ENCODE measurements around the gene MAT1A.

Gene MAT1A

DNA sequence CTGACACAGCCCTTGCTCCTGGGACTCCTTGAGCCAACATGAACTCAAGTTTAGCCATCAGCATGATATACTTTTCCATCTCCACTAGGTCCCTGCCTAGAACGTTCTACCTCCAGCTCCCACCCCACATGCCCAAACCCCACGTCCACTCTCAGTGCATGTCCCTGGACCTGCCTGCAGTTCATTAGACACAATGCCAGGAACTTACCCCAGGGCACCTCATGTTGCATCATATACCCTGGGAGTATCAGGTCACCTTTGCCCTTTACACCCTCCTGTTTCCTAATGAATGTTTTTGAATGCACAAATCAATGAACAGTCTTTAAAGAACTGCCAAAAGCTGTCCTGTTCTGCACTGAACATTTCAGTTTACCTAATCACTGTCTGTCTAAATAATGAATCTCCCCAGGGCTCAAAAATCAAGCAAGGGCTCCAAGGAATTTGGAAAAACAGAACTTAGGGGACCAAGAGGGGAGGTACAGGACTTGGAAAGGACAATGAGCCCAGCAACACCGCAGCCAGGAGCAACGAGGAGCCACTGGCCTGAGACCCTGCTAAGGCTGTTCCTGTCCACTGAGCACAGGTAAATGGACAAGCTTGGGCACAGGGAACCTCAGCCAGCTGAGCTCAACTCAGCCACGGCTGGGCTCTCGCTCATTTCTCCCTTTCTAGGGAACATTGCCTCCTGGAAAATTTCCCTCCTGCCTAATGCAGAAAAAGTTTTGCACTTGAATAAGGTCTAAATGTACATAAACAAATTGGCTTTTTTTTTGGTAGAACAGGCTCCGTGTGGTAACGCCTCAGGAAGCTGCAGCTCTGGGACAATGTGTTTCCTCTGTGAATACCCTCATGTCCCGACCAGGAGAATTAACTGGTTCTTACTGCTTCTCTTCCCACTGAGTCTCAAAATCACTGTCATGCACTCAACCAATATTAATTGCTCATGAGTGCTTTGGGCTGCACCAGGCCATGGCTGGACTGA, 7.4 kb downstream of the MAT1A start:
- DNase-seq: no peak

GRCh38 chr10:80281292-80281691, 8.2 kb downstream of the MAT1A start:
- no peak for DNase-seq

DNA sequence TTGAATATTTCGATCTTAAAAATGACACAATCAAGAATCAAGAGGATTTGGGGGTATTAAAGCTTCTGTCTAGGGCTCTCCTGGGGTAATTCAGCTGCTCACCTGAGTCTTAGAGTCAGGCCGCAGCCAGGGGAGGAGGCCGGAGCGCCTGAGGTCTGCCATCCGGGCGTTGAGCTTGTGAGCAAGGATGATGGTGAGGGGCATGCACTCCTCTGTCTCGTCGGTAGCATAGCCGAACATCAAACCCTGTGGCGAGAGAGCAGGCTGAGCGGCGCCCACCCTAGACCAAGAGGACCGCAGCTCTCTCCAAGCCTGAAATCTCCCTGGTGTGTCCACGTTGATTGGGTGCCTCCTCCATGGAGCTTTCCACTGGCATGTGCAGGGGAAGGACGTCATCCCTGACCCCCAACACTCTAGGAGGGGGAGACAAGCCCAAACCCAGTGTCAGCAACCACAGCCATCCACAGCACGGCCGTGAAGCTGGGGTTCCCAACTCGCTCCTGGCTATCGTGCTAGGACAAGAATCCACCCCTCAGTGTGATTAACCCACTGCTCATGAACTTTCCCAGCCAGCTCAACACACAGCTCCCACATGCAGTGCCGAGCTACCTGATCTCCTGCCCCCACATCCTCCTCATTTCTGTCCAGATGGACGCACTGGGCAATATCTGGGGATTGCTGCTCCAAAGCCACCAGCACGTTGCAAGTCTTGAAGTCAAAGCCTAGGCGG, 9.2 kb downstream of the MAT1A start:
- no peak for DNase-seq

DNA sequence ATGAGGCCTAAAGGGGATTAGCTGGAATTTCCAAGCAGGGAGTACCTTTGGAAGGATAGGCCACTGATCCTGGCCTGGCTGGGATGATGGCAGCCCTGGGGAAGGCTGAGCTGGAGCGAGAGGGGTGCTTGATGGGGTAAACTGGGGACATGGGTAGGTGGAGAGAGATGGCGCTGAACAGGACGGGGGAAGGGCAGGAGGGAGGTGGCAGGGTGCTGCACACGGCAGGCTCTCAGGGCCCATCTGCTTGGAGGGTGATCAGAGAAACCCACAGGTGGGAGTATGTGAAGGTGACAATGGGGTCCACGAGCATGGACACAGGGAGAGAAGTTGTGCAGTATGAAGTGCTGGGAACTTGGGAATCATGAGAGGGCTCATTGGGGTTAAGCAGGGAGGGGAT, 10.3 kb downstream of the MAT1A start:
- DNase-seq: no peak

DNA sequence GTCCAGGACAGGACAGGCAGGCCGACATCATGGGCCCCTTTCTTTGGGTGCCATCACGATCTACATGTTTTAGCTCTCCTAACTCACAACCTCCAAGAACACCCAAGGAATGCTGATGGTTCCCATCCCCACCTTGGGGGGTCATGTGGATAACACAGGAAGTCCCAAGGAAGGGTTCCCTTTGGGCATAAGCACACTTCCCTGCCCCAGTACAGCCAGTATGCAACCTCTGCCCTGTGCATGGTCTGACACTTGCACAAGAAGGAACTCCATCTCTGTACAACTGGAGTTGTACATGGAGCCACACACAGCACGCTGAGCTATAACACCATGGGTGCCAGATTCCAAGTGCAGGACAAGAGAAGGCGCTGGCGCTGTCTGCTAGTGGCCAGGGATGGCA, 11.0 kb downstream of the MAT1A start:
- no peak for DNase-seq

GRCh38 chr10:80277567-80278250, 11.7 kb downstream of the MAT1A start:
- no peak for DNase-seq

DNA sequence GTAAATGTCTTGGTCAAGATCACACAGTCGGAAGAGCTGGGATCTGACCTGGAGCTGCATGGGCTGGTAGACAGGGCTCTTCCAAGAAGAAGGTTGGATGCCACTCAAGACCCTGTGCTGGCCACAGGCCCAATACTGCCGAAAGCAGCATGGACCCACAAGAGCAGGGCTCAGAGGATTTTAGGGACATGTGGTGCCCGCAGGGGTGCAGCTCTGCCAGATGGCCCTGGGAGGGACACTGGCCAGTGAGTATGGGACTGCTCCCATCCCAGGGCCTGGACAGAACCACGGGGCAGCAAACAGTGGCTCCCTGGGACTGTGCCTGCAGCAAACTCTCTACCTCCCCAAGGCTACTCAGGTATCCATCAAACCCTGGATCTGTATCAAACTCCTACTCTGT, 12.4 kb downstream of the MAT1A start:
- no peak for DNase-seq

DNA sequence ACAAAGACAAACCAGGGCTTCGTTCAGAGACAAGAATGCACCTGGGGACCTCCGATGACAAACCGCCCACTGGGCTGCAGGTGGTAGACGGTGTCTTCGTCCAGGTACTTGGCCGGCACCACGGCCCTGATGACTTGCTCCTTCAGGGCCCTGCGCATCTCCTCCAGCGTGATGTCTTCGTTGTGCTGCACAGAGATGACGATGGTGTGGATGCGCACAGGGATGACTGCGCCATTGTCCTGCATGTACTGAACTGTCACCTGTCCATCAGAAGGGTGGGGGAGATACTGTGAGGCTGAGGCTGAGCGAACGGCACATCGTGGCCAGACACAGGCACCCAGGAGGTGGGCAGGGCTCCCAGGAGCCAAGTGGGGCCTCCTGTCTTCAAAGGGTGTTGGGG, 13.1 kb downstream of the MAT1A start:
- no peak for DNase-seq

DNA sequence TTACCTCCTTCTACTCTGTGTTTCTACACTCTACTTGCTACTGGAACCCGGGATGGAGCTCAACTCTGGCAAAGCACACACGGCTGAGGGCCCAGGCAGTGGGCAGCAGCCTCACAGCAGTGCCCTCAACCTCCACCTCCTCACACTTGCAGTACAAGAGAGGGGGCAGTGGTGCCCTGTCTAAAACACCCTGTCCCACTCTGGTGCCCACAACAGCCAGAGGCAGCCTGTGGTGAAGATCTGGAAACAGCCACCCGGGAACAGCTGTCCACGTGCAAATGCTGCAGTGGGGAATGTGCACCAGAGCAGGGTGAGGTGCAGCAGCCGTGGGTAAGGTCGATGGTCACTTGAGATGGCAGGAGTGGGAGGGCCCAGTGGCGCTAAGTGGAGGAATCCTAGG, 13.7 kb downstream of the MAT1A start:
- DNase-seq: no peak

DNA sequence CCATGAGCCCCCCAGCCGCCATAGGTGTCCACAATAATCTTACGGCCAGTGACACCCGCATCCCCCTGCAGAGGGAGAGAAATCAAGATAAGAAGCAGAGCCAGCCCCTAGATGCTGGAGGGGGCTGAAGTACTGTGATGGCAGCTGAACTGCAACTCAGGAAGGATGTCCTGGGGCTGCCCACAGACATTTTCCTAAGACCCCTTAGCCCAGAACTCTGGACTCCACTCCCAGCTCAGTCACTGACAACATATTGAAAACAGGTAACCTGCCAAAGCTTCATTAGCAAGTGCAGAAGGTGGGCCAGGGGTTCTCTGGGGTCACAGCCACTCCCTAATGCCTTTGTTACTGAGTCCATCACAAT, 14.3 kb downstream of the MAT1A start:
- DNase-seq: no peak

GRCh38 chr10:80274396-80275134, 14.9 kb downstream of the MAT1A start:
- DNase-seq: no peak

- no peak for DNase-seq
Observed at GRCh38 chr10:80273523-80274170, 15.8 kb downstream of the MAT1A start.

DNA sequence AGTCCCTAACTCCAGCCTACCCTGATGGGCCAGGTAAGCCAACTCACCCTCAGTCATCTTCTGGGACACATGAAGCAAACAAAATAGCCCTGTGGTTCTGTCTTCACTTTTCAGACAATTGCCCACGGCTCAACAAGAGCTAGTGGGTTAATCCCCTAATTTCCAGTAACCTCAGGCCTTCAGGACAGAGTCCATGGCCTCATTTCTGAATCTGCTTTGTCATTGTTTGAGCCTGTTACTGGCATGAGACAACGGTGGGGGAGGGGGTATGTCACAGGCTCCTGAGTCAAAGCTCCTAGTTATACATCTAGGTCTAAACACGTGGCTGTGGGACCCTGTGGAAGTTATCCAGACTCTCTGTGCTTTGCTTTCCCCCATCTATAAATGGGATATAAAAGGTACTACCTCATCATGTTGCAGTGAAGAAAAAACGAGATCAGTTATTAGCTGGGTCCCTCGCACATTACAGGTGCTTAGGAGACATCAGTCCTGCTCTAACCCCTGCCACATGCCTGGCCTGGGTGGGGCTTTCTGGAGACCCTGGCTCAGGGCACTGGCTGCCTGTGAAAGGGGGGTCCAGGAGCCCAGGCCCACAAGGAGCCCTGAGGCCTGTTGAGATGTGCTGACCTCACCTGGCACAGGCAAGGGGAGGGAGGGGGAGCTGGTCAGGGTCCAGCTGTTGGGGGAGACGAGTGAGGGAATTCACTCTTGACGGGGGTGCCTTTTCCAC, 16.5 kb downstream of the MAT1A start:
- no peak for DNase-seq

DNA sequence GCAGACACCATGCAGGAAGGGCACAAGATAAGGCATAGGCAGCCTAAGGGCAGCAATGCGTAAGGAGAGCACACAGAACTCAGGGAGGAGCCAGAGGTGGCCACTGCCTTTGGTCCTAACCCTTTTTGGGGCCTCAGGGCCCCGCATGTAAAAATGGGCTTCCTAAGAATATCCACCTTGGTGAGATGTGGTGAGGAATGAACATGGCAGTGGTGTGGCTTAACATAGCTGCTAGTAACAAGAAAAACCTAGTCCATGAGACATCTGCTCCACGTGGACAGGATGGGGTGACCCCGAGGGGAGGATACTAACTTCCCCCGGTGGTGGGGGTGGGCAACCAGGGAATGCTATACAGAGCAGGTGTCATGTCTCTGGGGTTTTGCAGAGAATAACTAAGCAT, 18.0 kb downstream of the MAT1A start:
- DNase-seq: no peak

DNA sequence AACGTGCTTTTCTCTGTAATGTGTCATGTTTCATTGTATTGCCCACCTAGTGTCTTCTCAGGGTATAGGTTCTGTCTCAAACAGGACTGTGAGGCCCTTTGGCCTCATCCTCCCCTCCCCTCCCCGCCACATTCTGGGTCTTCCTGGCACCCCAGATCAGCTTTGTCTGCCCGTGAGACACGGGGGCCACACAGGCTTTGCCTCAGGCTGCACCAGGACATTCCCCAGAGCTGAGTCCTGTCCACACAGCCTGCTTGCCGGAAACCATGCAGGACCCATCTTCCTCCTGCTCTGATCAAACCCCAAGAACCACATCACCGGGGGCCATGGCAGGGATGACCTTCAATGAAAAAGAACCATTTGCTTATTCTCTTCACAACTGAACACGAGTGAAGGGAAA, 18.6 kb downstream of the MAT1A start:
- no peak for DNase-seq

DNA sequence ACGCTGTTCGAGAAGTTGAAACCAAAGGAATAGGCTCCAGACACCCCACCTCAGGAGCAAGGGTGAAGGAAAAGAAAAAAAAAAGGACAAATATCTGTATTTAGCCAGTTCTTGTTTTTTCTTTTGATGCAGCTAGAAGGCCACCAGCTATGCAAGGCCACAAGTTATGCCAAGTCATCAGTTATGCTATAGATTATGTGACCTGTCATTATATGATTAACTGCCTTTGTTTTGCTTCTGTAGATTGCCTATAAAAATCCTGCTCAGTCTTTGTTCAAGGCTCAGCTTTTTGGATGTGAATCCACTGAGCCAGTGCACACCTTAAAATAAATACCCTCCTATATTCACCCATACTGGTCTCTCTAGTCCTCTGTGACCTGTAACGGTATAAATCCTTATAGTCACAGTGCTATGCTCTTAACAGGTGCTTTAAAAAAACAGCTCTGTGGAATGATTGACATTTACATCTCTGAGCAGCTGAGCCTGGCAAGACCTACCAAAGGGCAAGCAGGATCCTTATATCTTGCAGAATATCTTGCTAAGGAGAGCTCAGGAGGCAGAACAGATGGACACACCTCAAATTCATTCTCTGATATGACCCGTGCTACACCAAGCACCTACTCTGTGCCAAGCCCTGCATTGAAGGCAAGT, 20.4 kb downstream of the MAT1A start:
- DNase-seq: no peak

GRCh38 chr10:80268266-80268665, 21.2 kb downstream of the MAT1A start:
- DNase-seq: no peak

GRCh38 chr10:80266513-80266863, 23.0 kb downstream of the MAT1A start:
- DNase-seq: no peak

DNA sequence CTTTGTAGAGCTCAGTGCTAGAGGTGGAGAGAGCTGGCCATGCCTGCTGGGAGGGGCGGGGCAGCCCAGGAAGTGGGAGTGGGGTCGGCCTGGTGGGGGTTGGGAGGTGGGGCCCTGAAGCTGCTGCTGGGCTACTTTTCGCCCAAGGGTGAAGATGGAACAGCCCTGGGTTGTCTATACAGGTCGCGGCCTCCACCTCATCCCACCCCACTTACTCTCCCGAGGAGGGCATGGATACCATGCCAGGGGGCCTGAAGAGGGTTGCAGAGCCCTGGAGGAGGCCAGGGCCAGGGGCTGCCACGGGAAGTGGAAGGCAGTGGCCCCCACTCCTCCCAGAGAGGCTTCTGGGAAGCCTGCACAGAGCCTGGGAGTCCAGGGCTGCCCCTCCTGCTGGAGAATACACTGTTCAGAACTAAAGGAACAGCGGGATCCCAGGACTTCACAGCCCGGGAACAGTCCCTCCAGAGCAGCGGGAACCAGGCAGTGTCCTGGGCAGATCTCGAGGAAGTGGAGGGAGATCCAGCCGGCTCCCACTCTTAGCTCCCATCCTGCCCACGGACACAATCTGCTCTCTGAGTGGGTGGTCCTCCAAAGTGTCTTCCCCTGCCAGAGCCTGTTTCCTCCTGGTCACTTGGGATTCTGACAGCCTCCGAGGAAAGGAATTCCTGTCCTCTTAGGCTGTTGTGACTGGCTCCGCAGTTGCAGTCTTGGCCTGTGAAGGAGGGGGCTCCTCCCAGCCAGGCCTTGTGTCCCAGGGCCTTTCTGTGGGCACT, 23.5 kb downstream of the MAT1A start:
- DNase-seq: no peak
